Panc1 (cell line): ENCODE data around the gene ANKH.

Experiments
- POLR2AphosphoS5 ChIP-seq: IDR thresholded peaks from 2 replicates; pipeline ENCODE4 v1.6.1; 2012; ENCODE audit warnings: mild to moderate bottlenecking, low read depth, low read length, moderate library complexity
- TF ChIP-seq, protein P1 (sequence below): fragments of 450-650 bp; IDR thresholded peaks from 2 replicates; pipeline ENCODE4 v1.5.1; 2017; ENCODE audit warnings: mild to moderate bottlenecking
- TF ChIP-seq, protein P2 (sequence below), 2 experiments: IDR thresholded peaks; 2 replicates each; pipeline ENCODE4 v1.6.1; 2011 to 2012; ENCODE audit warnings: low read depth in 2 of 2, control low read depth in 1 of 2, low read length in 1 of 2, mild to moderate bottlenecking in 1 of 2, moderate library complexity in 1 of 2; ENCODE audit not compliant: insufficient read depth in 1 of 2

GRCh38 chr5:14781106-14781505 is 90.5 kb downstream of the ANKH start:
- TF ChIP-seq POLR2AphosphoS5: no peak
- TF ChIP-seq, protein P1, sequence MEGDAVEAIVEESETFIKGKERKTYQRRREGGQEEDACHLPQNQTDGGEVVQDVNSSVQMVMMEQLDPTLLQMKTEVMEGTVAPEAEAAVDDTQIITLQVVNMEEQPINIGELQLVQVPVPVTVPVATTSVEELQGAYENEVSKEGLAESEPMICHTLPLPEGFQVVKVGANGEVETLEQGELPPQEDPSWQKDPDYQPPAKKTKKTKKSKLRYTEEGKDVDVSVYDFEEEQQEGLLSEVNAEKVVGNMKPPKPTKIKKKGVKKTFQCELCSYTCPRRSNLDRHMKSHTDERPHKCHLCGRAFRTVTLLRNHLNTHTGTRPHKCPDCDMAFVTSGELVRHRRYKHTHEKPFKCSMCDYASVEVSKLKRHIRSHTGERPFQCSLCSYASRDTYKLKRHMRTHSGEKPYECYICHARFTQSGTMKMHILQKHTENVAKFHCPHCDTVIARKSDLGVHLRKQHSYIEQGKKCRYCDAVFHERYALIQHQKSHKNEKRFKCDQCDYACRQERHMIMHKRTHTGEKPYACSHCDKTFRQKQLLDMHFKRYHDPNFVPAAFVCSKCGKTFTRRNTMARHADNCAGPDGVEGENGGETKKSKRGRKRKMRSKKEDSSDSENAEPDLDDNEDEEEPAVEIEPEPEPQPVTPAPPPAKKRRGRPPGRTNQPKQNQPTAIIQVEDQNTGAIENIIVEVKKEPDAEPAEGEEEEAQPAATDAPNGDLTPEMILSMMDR: no peak
- TF ChIP-seq, protein P2, sequence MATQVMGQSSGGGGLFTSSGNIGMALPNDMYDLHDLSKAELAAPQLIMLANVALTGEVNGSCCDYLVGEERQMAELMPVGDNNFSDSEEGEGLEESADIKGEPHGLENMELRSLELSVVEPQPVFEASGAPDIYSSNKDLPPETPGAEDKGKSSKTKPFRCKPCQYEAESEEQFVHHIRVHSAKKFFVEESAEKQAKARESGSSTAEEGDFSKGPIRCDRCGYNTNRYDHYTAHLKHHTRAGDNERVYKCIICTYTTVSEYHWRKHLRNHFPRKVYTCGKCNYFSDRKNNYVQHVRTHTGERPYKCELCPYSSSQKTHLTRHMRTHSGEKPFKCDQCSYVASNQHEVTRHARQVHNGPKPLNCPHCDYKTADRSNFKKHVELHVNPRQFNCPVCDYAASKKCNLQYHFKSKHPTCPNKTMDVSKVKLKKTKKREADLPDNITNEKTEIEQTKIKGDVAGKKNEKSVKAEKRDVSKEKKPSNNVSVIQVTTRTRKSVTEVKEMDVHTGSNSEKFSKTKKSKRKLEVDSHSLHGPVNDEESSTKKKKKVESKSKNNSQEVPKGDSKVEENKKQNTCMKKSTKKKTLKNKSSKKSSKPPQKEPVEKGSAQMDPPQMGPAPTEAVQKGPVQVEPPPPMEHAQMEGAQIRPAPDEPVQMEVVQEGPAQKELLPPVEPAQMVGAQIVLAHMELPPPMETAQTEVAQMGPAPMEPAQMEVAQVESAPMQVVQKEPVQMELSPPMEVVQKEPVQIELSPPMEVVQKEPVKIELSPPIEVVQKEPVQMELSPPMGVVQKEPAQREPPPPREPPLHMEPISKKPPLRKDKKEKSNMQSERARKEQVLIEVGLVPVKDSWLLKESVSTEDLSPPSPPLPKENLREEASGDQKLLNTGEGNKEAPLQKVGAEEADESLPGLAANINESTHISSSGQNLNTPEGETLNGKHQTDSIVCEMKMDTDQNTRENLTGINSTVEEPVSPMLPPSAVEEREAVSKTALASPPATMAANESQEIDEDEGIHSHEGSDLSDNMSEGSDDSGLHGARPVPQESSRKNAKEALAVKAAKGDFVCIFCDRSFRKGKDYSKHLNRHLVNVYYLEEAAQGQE (IDR thresholded peaks at IDR 0.05; ENCODE audit: insufficient read depth in 1 of 2, low read depth in 2 of 2, low read length in 1 of 2): no peak
